NCI-H1105 (cell line): ENCODE measurements around the gene ELAVL2.

ENCODE experiments used
- DNase-seq: peaks from one replicate; lab custom pipeline; 2025; lab: John Stamatoyannopoulos, UW

The ELAVL2 gene

DNA sequence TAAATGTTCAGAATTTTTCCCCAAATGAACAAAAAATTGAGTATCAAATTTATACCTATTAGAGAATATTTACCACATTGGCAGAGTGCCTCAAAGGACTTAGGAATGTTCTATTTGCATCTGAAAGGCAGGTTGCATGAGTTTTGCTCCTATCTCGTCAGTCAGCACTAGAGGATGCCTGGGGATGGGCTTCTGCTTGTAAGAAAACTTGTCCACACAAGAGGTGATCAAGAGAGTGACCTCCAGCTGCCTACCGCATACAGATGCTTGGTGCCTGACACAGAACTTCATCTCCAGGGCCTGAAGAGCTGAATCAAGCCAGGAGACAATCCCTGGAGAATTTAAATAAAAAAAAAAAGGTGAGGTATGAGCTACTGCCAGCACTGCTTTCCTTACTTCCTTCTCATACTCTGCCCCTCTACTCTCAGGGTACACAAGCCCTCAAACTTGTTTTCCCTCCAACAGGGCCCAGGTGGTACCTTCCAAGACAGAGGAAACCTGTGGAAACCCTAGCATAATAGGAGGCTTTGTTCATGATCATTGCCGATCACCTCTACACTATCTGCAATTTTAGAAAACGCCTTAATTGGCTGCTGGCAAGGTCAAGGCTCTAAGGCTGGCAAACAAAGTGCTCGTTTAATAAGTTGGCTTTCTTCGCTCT lies 166.6 kb downstream of the ELAVL2 start:
- no peak for DNase-seq

GRCh38 chr9:23658376-23659258 lies 167.4 kb downstream of the ELAVL2 start:
- DNase-seq: no peak

- no peak for DNase-seq
These were observed 175.0 kb downstream of the ELAVL2 start for GRCh38 chr9:23651051-23651450.

GRCh38 chr9:23648651-23649050 lies 177.4 kb downstream of the ELAVL2 start:
- DNase-seq: no peak

GRCh38 chr9:23644896-23645295 lies 181.1 kb downstream of the ELAVL2 start:
- DNase-seq: no peak

- no peak for DNase-seq
These were observed 181.7 kb downstream of the ELAVL2 start for GRCh38 chr9:23644326-23644725.

DNA sequence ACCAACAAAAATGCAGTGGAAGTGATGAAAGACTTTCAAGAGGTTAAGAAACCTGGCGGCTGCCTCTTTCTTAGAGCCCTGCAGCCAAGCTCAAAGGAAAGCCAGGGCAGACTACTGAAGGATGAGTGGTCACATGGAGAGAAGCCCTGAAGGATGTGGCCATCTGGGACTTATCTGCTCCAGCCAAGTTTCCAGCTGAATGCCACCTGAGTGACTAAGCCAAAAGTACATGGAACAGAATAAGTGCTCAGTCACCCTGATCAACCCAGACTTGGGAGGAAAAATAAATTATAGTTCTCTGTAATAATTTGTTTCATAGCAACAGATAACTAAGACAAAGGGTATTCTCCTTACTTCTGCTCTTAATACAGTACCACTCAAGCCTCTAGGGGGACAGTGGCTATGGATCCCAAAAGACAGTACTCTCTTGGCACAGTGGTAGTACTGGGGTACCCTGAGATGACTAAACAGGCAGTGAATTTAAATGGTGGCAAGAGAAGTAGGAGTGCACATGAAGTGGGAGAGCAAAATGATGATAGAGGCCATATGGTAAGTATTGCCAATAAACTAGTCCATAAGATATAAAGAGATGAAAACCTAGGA lies 182.3 kb downstream of the ELAVL2 start:
- DNase-seq: no peak
